Activated CD4-positive, alpha-beta T cell treated with anti-CD3 and anti-CD28 coated beads for 24 hours (primary cell): ENCODE measurements around the gene MYBPH.

Experiments
- DNase-seq, 2 donors: peaks; one replicate each; pipeline ENCODE4 v3.0.0-alpha.2; 2020; ENCODE audit warnings: low read depth in 2 of 2

MYBPH gene

GRCh38 chr1:203129501-203130231 lies 46.0 kb downstream of the MYBPH start:
- no peak for DNase-seq

GRCh38 chr1:203128716-203129500 lies 46.7 kb downstream of the MYBPH start:
- no peak for DNase-seq

DNA sequence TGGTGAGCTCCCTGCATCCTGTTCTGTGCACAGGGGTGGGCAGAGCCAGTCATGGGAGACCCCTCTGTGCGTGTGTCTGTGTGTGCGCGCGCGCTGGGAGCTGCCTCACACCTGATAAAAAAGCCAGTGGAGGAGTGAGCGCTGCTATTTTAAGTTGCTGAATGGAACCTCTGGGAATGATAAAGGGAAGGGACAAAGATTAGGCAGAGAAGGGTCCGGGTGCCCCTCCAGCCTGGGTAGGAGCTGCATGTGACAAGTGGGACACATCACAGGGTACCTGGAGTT lies 47.3 kb downstream of the MYBPH start:
- no peak for DNase-seq

DNA sequence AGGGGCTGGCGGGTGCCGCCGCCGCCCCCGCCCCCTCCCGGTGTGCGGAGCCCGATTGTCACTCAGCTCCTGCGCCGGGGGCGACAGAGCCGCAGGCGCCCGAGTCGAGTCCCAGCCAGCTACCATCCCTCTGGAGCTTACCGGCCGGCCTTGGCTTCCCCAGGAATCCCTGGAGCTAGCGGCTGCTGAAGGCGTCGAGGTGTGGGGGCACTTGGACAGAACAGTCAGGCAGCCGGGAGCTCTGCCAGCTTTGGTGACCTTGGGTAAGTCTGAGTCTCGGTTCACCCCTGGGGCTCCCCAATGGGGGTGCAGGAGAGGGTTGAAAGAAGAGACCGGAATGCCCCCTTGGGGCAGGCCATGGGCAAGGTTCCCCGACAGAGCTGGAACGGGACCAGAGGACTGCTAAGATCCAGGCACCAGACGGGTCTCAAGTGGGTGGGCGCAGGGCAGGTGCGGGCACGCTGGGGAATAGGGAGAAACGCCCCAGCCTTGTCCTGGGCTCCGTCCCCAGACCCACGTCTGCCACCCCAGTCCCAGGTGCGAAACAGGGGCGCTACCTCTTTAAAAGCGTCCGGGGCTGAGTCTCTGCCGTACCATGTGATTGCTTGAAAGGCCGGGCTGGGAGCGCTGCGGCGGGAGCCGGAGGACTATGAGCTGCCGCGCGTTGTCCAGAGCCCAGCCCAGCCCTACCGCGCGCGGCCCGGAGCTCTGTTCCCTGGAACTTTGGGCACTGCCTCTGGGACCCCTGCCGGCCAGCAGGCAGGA lies 47.8 kb downstream of the MYBPH start, which contains the start of gene ADORA1:
ADORA1 (plus strand) TSS at position 61 of the 765 bp plus-strand sequence. CDS start 1,116 bp downstream, outside the sequence.
- no peak for DNase-seq

DNA sequence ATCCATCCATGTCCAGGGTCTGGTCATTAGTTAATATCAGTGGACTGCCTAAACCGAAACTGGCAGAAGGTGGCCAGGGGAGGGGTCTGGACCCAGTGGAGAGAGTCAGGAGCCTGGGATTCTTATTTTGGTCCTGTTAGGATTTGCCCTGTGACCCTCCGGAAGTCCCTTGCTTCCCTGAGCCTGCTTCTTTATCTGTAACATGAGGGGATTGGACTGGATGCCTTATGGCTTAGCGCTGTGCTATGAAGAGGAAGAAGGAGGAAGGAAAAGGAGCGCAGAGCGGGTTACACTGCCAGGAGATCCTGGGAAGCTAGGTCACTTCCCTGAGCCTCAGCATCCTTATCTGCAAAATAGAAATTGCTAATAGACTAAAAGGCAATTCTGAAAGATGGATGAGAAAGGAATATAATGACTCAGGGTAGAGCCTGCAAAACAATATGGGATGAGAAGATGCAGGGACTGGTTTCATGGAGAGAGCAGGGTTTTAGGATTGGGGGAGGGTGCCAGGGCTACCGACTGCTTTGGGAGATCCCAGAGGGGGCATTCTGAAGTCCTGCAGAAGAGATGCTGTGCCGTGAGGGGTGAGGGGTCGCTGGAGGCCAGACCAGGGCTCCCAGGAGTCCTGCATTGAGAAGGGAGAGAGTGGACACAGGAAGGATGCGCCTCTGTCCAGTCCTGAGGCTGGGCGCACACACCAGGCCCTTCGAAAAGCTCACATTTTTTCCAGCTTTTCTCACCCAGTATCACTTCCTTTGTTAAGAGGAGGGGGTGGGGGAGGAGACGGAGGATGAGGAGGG lies 48.6 kb downstream of the MYBPH start:
- DNase-seq = no peak

DNA sequence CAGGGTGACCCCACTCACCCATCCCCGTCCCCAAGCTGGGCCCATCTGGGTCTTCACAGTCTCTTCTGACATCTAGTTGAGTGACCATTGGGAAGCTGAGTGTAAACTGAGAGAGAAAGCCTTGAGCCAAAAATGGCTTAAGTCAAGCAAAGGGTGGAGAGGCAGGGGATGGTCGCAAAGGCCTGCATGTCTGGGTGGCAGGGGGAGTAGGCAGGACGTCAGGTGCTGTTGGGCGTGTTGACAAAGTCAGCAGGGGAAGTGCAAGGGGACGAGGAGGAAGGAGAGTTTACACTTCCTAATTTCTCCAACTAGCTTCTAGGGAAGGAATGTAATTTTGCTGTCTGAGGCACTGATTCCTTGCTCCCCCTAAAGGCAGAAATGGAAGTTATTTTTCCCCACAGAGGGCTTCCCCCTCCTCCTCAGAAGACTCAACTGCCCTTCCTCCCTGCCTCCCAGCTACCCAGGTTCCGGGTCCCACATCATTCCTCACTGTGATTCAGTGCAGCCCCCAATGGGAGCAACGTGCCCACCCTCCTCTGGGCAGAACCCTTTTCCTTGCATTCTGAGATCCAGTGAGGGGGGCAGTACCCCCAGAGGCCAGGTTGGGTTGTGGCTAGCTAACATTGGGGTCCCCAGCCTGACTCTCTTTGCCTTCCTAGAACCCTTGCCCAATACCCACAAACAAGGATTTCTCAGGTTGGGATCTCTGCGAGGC lies 49.3 kb downstream of the MYBPH start:
- DNase-seq = no peak

DNA sequence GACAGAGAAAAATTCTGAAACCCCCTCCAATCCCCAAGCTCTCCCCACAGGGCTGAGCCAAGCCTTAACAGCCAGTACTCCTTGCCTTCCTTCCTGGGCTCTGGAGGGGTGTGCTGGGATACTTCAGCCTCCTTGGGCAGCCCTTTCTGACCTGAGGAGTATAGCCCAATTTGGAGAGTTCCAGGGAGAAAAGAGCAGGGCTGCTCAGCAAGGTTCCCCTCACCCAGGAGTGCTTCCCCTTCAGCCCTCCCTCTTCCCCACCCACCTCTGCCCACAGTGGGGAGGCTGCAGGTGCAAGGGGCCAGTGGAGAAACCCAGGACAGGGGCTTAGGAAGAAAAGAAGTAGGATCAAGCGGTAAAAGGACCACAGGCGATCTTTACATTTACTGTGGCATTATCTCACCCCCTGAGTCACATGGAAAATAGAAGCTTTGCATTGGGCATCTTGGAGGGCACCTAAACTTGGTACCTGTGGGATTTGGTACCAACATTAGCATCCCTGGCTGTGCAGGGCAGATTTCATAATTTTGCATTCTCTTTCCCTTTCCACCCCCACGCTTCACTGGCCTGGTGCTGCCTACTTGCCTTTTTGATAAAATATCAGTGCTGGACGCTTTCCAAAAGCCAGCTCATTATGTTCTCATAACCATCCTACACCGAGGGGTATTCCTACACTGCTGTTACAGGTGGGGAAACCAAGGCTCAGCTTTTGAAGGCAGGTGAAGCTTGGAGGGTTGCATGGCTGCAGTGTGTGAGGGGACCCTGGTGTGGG lies 50.9 kb downstream of the MYBPH start:
- DNase-seq = no peak

- DNase-seq = no peak
Observed at GRCh38 chr1:203124011-203124410, 51.6 kb downstream of the MYBPH start.

DNA sequence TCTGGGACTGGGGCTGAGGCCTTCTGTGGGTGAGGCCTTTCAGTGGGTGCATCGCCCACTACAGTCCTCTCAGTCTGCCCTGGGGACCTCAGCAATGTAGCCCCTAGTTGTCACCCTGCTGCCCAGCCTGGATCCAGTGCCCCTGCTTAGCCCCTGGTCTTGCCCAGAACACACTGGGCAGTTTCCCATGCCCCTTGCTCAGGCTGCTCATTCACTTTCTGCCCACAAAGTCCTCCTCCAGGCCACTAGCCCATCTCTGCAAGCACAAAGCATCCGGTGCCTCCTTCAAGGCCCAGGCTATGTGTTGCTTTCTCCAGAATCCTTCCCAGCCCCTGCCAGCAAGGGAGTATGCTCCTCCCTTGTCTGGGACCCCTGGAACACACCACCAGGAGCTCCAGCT lies 53.5 kb downstream of the MYBPH start:
- no peak for DNase-seq

DNA sequence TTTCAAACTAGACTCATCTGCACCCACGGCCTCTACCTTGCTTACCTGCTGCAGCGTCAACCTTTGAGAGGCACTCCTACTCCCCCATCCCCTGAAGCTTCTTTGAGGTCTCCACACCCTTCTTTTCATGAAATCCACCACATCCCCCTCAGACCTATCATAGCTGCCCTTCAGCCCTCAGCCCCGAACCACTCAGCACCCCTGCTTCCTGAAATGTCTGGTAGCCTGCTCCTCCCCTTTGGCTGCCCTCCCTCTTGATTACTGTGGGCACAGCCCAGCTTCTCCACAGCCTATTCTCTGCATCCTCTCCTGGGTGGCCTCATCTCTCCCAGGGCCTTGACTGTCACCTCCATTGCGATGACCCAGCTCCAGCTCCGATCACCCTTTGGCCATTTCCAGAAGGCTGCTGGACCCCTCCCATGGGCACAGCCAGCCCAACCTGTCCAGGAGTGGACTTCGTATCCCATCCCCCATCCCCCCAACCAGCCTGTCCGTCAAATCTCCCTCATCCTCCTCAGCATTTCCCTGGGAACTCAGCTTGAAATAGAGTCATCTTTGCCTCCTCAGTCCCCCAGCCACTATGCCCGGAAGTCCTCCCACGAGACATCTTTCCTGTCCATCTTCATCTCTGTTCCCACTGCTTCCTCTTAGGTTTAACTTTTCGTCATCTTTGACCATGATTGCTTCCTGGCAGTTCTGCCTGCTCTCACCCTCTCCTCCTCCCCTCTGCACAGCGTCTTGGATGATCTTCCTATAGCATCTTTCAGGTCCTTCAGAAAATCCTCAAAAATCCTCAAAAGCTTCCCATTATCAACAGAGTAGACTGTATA lies 54.2 kb downstream of the MYBPH start:
- no peak for DNase-seq

DNA sequence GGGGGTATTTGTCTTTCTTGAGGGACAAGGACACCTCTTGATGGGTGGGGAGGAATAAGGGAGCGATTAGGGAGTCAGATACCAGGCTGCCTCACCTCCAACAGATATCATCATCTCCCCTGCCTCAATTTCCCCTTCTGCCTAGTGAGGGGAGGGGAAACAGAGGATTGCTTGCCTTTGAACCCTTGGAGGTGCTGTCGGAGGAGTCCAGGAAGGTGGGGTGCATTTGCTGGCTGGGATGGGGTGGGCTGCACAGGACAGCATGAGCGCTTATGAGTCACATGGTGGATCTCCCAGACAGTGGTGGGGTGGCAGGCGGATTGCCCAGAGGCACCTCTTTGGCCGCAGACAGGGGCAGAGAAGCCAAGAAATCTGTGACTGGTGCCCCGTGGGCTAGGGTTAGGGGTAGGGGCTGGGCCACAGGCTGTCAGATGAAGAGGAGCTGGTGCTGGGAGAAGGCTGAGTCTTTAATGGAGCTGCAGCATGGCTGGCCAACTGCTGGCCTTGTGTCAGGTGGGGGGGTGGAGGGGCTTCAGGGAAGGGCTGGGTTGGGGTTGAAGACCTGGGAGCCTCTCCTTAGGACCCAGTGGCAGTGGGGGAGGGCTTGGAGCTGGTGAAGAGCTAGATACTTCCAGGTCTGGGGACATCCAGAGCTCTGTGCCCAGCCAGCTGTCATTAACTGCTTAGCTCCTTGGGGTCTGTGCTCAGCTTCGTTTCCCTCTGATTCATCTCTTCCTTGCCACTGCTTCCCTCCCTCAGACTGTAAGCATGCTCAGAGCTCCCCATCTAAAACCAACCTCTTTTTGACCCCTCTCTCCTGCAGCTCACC lies 55.1 kb downstream of the MYBPH start:
- no peak for DNase-seq
